NCI-H524 treated with DMSO at 0.1 percent for 48 hours (cell line): ENCODE measurements around the gene ERRFI1.
"Not testable (repeated sequence)": the region's sequence is repeated elsewhere in the genome, so short reads cannot be mapped to it uniquely, and the experiment has no call there.

Source experiments
- DNase-seq: peaks from one replicate; lab custom pipeline; 2025; lab: John Stamatoyannopoulos, UW

ERRFI1 gene

GRCh38 chr1:7967196-7967595 lies 58.9 kb downstream of the ERRFI1 start:
- DNase-seq: peak; percentile 15

GRCh38 chr1:7964476-7964875 lies 61.6 kb downstream of the ERRFI1 start:
- DNase-seq: no peak

- not testable (repeated sequence) for DNase-seq
Measured at GRCh38 chr1:7963841-7964240, 62.3 kb downstream of the ERRFI1 start.

GRCh38 chr1:7963378-7963730 lies 62.8 kb downstream of the ERRFI1 start:
- not testable (repeated sequence) for DNase-seq

GRCh38 chr1:7962636-7963377 lies 63.3 kb downstream of the ERRFI1 start:
- no peak for DNase-seq

- DNase-seq: no peak
Measured at GRCh38 chr1:7962014-7962335, 64.1 kb downstream of the ERRFI1 start.
